ENCODE data around the gene BRCC3.
A peak's percentile ranks its signal among the peaks of the same experiment; 100 is the strongest.

Gene BRCC3

GRCh38 chrX:155053656-155054055 lies 17.7 kb upstream of the BRCC3 start:
- H3K27ac ChIP-seq: no peak overlapping the region
- H3K4me2 ChIP-seq: no peak overlapping the region
- no peak for TF ChIP-seq Cebpa-rat (IDR thresholded peaks at IDR 0.05)
- H3K27me3 ChIP-seq: peaks cover 61 to 100% (median 95%) of the 10 kb centered on the region in 11 experiments
- H3K9ac ChIP-seq: no peak overlapping the region
- peaks cover 0 to 15% (median 0%) of the 10 kb centered on the region in 11 experiments; a peak in 4 of 22 replicates for H4K20me1 ChIP-seq
- H3K36me3 ChIP-seq: peaks cover 0 to 32% (median 15%) of the 10 kb centered on the region in 11 experiments; a peak in 15 of 22 replicates
- peaks cover 0 to 3% (median 0%) of the 10 kb centered on the region in 11 experiments; a peak in 2 of 22 replicates for H3K9me3 ChIP-seq (replicated peaks in 1 of 11)
- 0 out of 20 replicates have a peak, but pooled peaks cover 0 to 6% (median 0%) of the 10 kb centered on the region in 10 experiments for H3K4me1 ChIP-seq
- no peak overlapping the region for H3K4me3 ChIP-seq

- Histone ChIP-seq H3K9ac (no peak overlapping the region), H3K27me3 (peaks cover 67 to 100% (median 95%) of the 10 kb centered on the region in 11 experiments), H3K4me3 (no peak overlapping the region), H4K20me1 (peaks cover 0 to 15% (median 0%) of the 10 kb centered on the region in 11 experiments; a peak in 4 of 22 replicates), H3K27ac (no peak overlapping the region), H3K36me3 (peaks cover 0 to 32% (median 15%) of the 10 kb centered on the region in 11 experiments; a peak in 15 of 22 replicates), H3K4me2 (no peak overlapping the region), H3K9me3 (replicated peaks in 1 of 11) (peaks cover 0 to 3% (median 0%) of the 10 kb centered on the region in 11 experiments; a peak in 2 of 22 replicates), H3K4me1 (0 out of 20 replicates have a peak, but pooled peaks cover 0 to 6% (median 0%) of the 10 kb centered on the region in 10 experiments)
- no peak for TF ChIP-seq Cebpa-rat (IDR thresholded peaks at IDR 0.05)
Observed at GRCh38 chrX:155054255-155054654, 17.1 kb upstream of the BRCC3 start.

GRCh38 chrX:155055494-155055893 lies 15.8 kb upstream of the BRCC3 start:
- Histone ChIP-seq H3K9ac (no peak overlapping the region), H4K20me1 (peaks cover 0 to 15% (median 0%) of the 10 kb centered on the region in 11 experiments; a peak in 5 of 22 replicates), H3K27me3 (peaks cover 69 to 100% (median 95%) of the 10 kb centered on the region in 11 experiments), H3K9me3 (replicated peaks in 1 of 11) (peaks cover 0 to 3% (median 0%) of the 10 kb centered on the region in 11 experiments; a peak in 2 of 22 replicates), H3K4me2 (no peak overlapping the region), H3K4me3 (no peak overlapping the region), H3K36me3 (peaks cover 0 to 44% (median 22%) of the 10 kb centered on the region in 11 experiments; a peak in 18 of 22 replicates), H3K27ac (no peak overlapping the region), H3K4me1 (0 out of 20 replicates have a peak, but pooled peaks cover 0 to 6% (median 0%) of the 10 kb centered on the region in 10 experiments)
- no peak for TF ChIP-seq Cebpa-rat (IDR thresholded peaks at IDR 0.05)

- Histone ChIP-seq H3K36me3 (peaks cover 0 to 53% (median 23%) of the 10 kb centered on the region in 11 experiments; a peak in 18 of 22 replicates), H3K9ac (no peak overlapping the region), H3K4me2 (no peak overlapping the region), H3K9me3 (replicated peaks in 1 of 11) (peaks cover 0 to 3% (median 0%) of the 10 kb centered on the region in 11 experiments; a peak in 2 of 22 replicates), H4K20me1 (peaks cover 0 to 15% (median 0%) of the 10 kb centered on the region in 11 experiments; a peak in 5 of 22 replicates), H3K4me1 (no peaks in the 10 kb centered on the region), H3K27me3 (peaks cover 62 to 100% (median 95%) of the 10 kb centered on the region in 11 experiments), H3K27ac (no peak overlapping the region), H3K4me3 (no peak overlapping the region)
- no peak for TF ChIP-seq Cebpa-rat (IDR thresholded peaks at IDR 0.05)
Observed at GRCh38 chrX:155056471-155056870, 14.8 kb upstream of the BRCC3 start.

GRCh38 chrX:155056877-155057792 lies 14.2 kb upstream of the BRCC3 start:
- H3K4me3 ChIP-seq: no peak overlapping the region
- H3K4me2 ChIP-seq: no peak overlapping the region
- no peaks in the 10 kb centered on the region for H3K4me1 ChIP-seq
- H3K36me3 ChIP-seq: peaks cover 0 to 49% (median 20%) of the 10 kb centered on the region in 11 experiments; a peak in 17 of 22 replicates
- H3K9ac ChIP-seq: no peak overlapping the region
- TF ChIP-seq Cebpa-rat (IDR thresholded peaks at IDR 0.05): no peak
- peaks cover 62 to 100% (median 95%) of the 10 kb centered on the region in 11 experiments for H3K27me3 ChIP-seq
- peaks cover 0 to 3% (median 0%) of the 10 kb centered on the region in 11 experiments; a peak in 2 of 22 replicates for H3K9me3 ChIP-seq (replicated peaks in 1 of 11)
- peaks cover 0 to 15% (median 0%) of the 10 kb centered on the region in 11 experiments; a peak in 5 of 22 replicates for H4K20me1 ChIP-seq
- H3K27ac ChIP-seq: no peak overlapping the region

GRCh38 chrX:155061760-155062159 lies 9.5 kb upstream of the BRCC3 start:
- no peak overlapping the region for H3K4me2 ChIP-seq
- H3K27me3 ChIP-seq: peaks cover 81 to 100% (median 99%) of the 10 kb centered on the region in 11 experiments
- no peak overlapping the region for H3K27ac ChIP-seq
- H4K20me1 ChIP-seq: peaks cover 0 to 26% (median 3%) of the 10 kb centered on the region in 11 experiments; a peak in 10 of 22 replicates
- peaks cover 0 to 3% (median 0%) of the 10 kb centered on the region in 11 experiments; a peak in 1 of 22 replicates for H3K9me3 ChIP-seq (replicated peaks in 1 of 11)
- H3K4me1 ChIP-seq: no peaks in the 10 kb centered on the region
- no peak overlapping the region for H3K9ac ChIP-seq
- peaks cover 0 to 24% (median 10%) of the 10 kb centered on the region in 11 experiments; a peak in 11 of 22 replicates for H3K36me3 ChIP-seq
- H3K4me3 ChIP-seq: no peak overlapping the region
- TF ChIP-seq Cebpa-rat (IDR thresholded peaks at IDR 0.05): no peak

GRCh38 chrX:155065035-155065734 lies 6.1 kb upstream of the BRCC3 start:
- Histone ChIP-seq H3K4me2 (no peak overlapping the region), H3K9ac (no peak overlapping the region), H3K9me3 (replicated peaks in 1 of 11) (no peaks in the 10 kb centered on the region), H4K20me1 (peaks cover 0 to 27% (median 6%) of the 10 kb centered on the region in 11 experiments; a peak in 10 of 22 replicates), H3K36me3 (peaks cover 0 to 16% (median 8%) of the 10 kb centered on the region in 11 experiments; a peak in 10 of 22 replicates), H3K4me1 (peaks cover 6 to 20% (median 10%) of the 10 kb centered on the region in 10 experiments; a peak in 10 of 20 replicates), H3K27ac (no peak overlapping the region), H3K4me3 (no peak overlapping the region), H3K27me3 (peaks cover 66 to 100% (median 99%) of the 10 kb centered on the region in 11 experiments)
- TF ChIP-seq Cebpa-rat (IDR thresholded peaks at IDR 0.05): no peak

- Histone ChIP-seq H3K4me2 (peak overlapping the region in 2 of 11 experiments; percentile 13 to 64; a peak in 3 of 22 replicates), H3K9me3 (replicated peaks in 1 of 11) (peaks cover 0 to 3% (median 0%) of the 10 kb centered on the region in 11 experiments; a peak in 1 of 22 replicates), H3K36me3 (peaks cover 0 to 2% (median 0%) of the 10 kb centered on the region in 11 experiments; a peak in 2 of 22 replicates), H3K27me3 (peaks cover 48 to 92% (median 84%) of the 10 kb centered on the region in 11 experiments), H3K4me3 (no peak overlapping the region), H4K20me1 (peaks cover 0 to 33% (median 6%) of the 10 kb centered on the region in 11 experiments; a peak in 10 of 22 replicates), H3K4me1 (peaks cover 16 to 28% (median 20%) of the 10 kb centered on the region in 10 experiments), H3K9ac (no peak overlapping the region), H3K27ac (no peak overlapping the region)
- TF ChIP-seq Cebpa-rat (IDR thresholded peaks at IDR 0.05): no peak
Observed at GRCh38 chrX:155068165-155068564, 3.1 kb upstream of the BRCC3 start.

Data from BLaER1 treated with 17β-estradiol and CSF1 and Interleukin-3, amounts not matched to agents 10 nM and 100 nM (cell line).